ENCODE results near the gene TPR.
A peak's percentile ranks its signal among the peaks of the same experiment; 100 is the strongest.
"Not testable (repeated sequence)": the region's sequence is repeated elsewhere in the genome, so short reads cannot be mapped to it uniquely, and the experiment has no call there.

The TPR gene

GRCh38 chr1:186409091-186409490 is 34.0 kb upstream of the TPR start:
- TF ChIP-seq CTCF (IDR thresholded peaks at IDR 0.05; ENCODE audit: borderline replicate concordance, insufficient read depth, low read depth, low read length): no peak
- no peak overlapping the region for H3K4me3 ChIP-seq (ENCODE audit: low read depth, low read length)

GRCh38 chr1:186404454-186405051 is 29.5 kb upstream of the TPR start:
- no peak overlapping the region for H3K4me3 ChIP-seq (ENCODE audit: low read depth, low read length)
- peak; percentile 53; the same call in 1 of the 2 replicates for TF ChIP-seq CTCF (IDR thresholded peaks at IDR 0.05; ENCODE audit: borderline replicate concordance, insufficient read depth, low read depth, low read length)

- no peak for TF ChIP-seq CTCF (IDR thresholded peaks at IDR 0.05; ENCODE audit: borderline replicate concordance, insufficient read depth, low read depth, low read length)
- H3K4me3 ChIP-seq (ENCODE audit: low read depth, low read length): no peak overlapping the region
These were observed 28.6 kb upstream of the TPR start for GRCh38 chr1:186403632-186404031.

- not testable (repeated sequence) for H3K4me3 ChIP-seq (ENCODE audit: low read depth, low read length)
These were observed 26.4 kb upstream of the TPR start for GRCh38 chr1:186401446-186401845.

- not testable (repeated sequence) for H3K4me3 ChIP-seq (ENCODE audit: low read depth, low read length)
These were observed 17.7 kb upstream of the TPR start for GRCh38 chr1:186392711-186393110.

GRCh38 chr1:186391841-186392240 is 16.8 kb upstream of the TPR start:
- TF ChIP-seq CTCF (IDR thresholded peaks at IDR 0.05; ENCODE audit: borderline replicate concordance, insufficient read depth, low read depth, low read length): no peak

GRCh38 chr1:186390925-186391324 is 15.9 kb upstream of the TPR start:
- no peak for TF ChIP-seq CTCF (IDR thresholded peaks at IDR 0.05; ENCODE audit: borderline replicate concordance, insufficient read depth, low read depth, low read length)
- H3K4me3 ChIP-seq (ENCODE audit: low read depth, low read length): no peak overlapping the region

More at GRCh38 chr1:186391841-186392240, 16.8 kb upstream of the TPR start:
- no peak overlapping the region for H3K4me3 ChIP-seq (ENCODE audit: low read depth, low read length)

- H3K4me3 ChIP-seq (ENCODE audit: low read depth, low read length): no peak overlapping the region
- no peak for TF ChIP-seq CTCF (IDR thresholded peaks at IDR 0.05; ENCODE audit: borderline replicate concordance, insufficient read depth, low read depth, low read length)
These were observed 11.8 kb upstream of the TPR start for GRCh38 chr1:186386725-186387383.

All from GM12875 (cell line).